ENCODE results near the gene DDX17.

The DDX17 gene

DNA sequence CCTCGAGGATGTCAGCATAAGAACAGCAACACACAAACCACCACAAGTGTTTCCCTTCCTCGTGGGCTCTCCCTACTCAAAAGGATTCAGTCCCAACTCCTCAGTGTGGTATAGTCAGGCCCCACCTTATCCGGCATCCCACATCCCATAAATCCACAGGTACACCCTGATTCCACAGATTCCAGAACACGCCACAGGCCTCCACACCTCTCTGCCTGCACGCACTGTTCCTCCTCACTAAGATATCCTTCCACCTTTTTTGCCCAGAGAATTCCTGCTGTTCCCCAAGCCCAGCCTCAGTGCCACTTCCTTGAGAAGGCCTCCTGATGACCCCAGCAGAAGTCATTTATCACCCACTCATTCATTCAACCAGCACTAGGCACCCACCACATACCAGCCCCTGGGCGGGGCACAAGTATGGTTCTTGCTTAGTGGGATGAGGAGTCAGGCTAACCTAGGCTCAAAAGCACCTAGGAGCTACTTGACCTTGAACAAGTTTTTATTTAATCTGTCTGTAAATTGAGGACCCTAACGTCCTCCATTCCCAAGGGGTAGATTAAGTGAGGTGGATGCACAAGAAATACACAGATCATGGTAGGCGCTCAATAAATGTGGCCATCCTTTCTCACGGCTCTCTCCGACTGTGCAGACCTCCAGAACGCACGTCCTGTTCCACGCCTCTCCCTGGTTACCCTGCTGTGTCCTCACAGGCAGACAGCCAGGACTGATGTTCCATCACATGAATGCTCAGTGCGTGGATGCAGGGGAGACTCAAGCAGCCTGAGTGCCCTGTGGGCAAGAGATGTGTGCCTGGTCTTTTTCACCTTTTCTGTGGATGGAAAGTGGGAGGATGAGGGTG lies 49.0 kb downstream of the DDX17 start:
- TF ChIP-seq, protein P1, sequence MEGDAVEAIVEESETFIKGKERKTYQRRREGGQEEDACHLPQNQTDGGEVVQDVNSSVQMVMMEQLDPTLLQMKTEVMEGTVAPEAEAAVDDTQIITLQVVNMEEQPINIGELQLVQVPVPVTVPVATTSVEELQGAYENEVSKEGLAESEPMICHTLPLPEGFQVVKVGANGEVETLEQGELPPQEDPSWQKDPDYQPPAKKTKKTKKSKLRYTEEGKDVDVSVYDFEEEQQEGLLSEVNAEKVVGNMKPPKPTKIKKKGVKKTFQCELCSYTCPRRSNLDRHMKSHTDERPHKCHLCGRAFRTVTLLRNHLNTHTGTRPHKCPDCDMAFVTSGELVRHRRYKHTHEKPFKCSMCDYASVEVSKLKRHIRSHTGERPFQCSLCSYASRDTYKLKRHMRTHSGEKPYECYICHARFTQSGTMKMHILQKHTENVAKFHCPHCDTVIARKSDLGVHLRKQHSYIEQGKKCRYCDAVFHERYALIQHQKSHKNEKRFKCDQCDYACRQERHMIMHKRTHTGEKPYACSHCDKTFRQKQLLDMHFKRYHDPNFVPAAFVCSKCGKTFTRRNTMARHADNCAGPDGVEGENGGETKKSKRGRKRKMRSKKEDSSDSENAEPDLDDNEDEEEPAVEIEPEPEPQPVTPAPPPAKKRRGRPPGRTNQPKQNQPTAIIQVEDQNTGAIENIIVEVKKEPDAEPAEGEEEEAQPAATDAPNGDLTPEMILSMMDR (conservative IDR thresholded peaks at IDR 0.05; ENCODE audit: low read length) = no peak
- H3K4me3 ChIP-seq (ENCODE audit: low read length) = no peak overlapping the region
- no peak for DNase-seq (ENCODE audit: low read depth)

DNA sequence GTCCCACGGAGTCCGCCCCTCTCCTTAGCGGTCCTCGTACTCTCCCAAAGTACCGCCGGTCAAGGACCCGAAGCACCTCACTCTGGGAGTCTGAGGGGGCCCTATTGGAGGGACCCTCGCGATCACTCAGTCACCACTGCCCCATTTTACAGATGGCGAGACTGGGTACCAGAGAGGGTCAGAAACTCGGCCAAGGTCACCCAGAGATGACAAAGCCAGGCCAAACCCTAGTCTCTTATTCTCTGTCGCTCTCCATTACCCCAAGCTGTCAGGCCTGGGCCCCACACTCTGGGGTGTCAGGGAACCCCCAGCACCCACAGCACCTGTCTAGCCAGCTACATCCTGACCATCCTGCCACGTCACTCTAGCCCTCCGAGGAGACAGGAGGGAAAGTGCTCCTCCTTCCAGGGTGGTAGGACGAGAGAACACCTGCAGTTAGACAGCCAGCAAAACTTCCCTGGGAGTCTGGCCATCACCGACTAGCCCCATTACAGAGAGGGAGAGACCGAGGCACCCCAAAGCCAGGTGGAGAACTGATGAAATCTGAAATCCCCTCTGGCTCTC lies 49.8 kb downstream of the DDX17 start:
- DNase-seq (ENCODE audit: low read depth) = no peak
- H3K4me3 ChIP-seq (ENCODE audit: low read length) = no peak overlapping the region
- TF ChIP-seq, protein P1 (conservative IDR thresholded peaks at IDR 0.05; ENCODE audit: low read length) = no peak

DNA sequence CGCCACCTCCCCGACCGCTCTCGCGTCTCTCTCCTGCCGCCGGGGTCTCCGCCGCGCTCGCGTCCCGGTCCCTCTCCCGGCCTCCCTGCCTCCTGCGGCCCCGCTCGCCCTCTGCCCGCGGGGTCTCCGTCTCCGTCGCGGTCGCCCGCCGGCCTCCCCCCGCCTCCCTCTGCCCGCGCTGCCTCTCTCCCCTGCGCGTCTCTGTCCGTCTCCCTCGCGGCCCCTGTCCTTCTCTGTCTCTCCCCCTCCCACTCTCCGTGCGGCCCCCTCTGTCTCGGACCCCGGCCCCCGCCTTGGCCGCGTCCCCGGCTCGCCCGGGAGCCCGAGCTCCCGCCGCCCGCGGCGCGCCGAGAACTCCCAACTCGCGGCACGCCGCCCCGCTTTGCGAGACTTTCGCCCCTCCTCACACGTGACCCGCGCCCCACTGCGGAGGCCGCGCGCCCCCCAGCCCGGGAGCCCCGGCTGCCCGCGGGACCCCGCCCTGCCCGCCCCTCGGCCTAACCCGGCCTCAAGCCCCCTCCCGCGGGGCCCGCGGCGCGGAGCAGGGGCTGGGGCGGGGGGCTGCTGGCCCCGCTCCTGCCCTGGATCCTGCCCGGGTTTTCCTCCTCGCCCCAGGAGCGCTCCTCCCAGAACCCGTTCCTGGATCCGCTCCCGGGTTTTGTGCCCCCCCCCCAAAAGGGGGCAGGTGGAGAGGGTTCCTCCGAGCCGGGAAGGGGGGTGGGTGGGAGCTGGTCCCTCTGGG lies 50.4 kb downstream of the DDX17 start:
- TF ChIP-seq, protein P1 (conservative IDR thresholded peaks at IDR 0.05; ENCODE audit: low read length) = no peak
- H3K4me3 ChIP-seq (ENCODE audit: low read length) = no peak overlapping the region
- no peak for DNase-seq (ENCODE audit: low read depth)

DNA sequence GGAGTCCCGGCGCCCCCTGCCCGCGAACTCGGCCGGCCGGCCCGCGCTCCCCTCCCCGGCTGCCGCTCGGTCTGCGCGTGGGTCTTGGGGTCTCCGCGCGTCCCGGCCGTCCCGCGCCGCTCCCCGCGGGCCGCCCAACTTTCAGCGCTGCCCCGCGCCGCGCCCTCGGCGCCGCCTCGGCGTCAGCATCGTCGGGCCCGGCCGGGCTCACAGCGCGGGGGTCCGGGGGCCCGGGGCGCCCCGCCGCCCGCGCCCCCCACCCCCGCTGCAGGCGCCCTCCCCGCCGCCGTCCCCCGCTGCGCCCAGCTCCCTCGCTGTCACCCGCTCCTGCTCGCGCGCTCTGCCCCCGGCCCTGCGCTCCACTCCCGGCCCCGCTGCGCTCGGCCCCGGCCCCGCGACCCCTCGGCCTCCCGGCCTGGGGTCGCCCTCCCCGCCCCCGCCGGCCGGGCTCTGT lies 51.0 kb downstream of the DDX17 start, which contains the start of gene KCNJ4:
KCNJ4 (minus strand) TSS at position 124 of the 454 bp plus-strand sequence. CDS start 27,067 bp downstream, outside the sequence.
- no peak within 1 kb of the TSS for H3K4me3 ChIP-seq (ENCODE audit: low read length)
- TF ChIP-seq, protein P1 (conservative IDR thresholded peaks at IDR 0.05; ENCODE audit: low read length) = no peak
- DNase-seq (ENCODE audit: low read depth) = no peak

DNA sequence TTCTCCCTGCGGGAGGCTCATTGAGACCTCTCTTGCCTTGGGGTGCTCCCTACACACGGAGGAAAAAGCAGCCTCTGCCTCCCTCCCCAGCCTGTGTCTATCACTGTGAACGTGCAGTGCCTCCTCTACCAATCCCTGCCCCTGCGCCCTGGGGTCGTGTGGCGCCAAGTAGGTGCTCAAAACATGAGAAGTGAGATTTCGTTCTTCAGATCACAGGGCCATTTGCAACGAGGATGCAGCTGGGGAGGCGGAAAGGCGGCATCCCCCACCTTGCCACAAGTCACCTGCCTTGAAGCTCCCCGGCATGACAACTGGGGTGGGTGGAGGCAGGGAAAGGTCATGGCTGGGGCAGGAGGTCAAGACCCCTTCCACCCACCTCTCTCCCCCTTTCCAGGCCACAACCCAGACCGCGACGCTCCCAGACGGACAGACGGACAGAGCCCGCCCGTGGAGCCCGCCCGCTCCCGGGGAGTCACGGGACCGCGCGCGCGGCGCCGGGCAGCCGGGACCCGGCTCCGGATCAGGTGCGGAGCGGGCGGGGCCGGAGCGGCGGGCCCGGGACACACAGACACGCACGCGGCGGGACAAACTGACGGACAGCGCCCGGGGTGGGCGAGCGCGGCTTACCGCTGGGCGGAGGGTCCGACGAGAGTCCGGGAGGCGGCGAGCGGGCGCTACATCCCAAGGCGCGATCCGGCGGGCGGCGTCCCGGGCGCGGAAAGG lies 51.6 kb downstream of the DDX17 start:
- no peak overlapping the region for H3K4me3 ChIP-seq (ENCODE audit: low read length)
- no peak for DNase-seq (ENCODE audit: low read depth)
- TF ChIP-seq, protein P1 (conservative IDR thresholded peaks at IDR 0.05; ENCODE audit: low read length) = no peak

DNA sequence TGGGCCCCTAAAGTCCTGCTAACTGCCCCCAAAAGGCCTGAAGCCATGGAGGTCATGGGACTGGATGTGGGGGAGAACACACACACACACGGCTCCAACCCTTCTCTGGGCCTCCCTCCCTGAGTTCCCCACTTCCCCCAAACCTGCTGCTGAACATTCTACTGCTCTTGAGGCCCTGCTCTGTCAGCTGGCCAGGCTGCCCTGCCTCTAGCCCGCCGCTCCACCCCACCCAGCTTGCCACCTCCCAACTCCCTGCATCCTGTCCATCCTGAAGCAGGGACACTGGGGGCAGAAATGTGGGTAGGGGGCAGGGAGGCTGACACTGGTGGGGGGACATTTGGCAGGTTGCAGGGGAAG lies 52.1 kb downstream of the DDX17 start:
- no peak overlapping the region for H3K4me3 ChIP-seq (ENCODE audit: low read length)
- no peak for DNase-seq (ENCODE audit: low read depth)
- TF ChIP-seq, protein P1 (conservative IDR thresholded peaks at IDR 0.05; ENCODE audit: low read length) = no peak

Measured in AG10803 (cell line).